Activated CD4-positive, alpha-beta memory T cell treated with anti-CD3 and anti-CD28 coated beads, Interleukin-2, amount 10 ng/mL, durations not matched to agents 7 days and 5 days (primary cell): ENCODE results near the gene STAB2. TPM values are rescaled to one million over a fixed set of nuclear protein-coding genes. Genes with fewer than 3 reads are reported as not detected.

Source experiments
- CTCF ChIA-PET: fragments of 350-600 bp; sonication (Branson Sonifier 250); formaldehyde crosslinking; loops from one replicate; lab custom pipeline; 2021; ENCODE audit warnings: antibody characterized with exemption, inconsistent platforms; lab: Charles Lee
- POLR2A ChIA-PET: fragments of 350-600 bp; sonication (Branson Sonifier 250); formaldehyde crosslinking; loops from one replicate; lab custom pipeline; 2021; ENCODE audit warnings: antibody characterized with exemption; lab: Charles Lee
- DNase-seq: peaks from one replicate; pipeline ENCODE4 v3.0.0-alpha.2; 2020
- H3K27ac Mint-ChIP-seq: one replicate; pipeline ENCODE4 v1.8.0; 2021; ENCODE audit warnings: mild to moderate bottlenecking, mixed read lengths
- H3K27me3 Mint-ChIP-seq: one replicate; pipeline ENCODE4 v1.8.0; 2021; ENCODE audit warnings: mixed read lengths
- H3K36me3 Mint-ChIP-seq: one replicate; pipeline ENCODE4 v1.8.0; 2021; ENCODE audit warnings: low read depth, mixed read lengths
- H3K4me1 Mint-ChIP-seq: one replicate; pipeline ENCODE4 v1.8.0; 2021; ENCODE audit warnings: mixed read lengths
- H3K4me3 Mint-ChIP-seq: one replicate; pipeline ENCODE4 v1.8.0; 2021; ENCODE audit warnings: mild to moderate bottlenecking, mixed read lengths
- H3K9me3 Mint-ChIP-seq: one replicate; pipeline ENCODE4 v1.8.0; 2021; ENCODE audit warnings: mixed read lengths
- total RNA-seq, 2 experiments: library from RNA; stranded (reverse); gene quantifications; one replicate each; pipeline ENCODE4 v1.2.3, GENCODE V29; 2021

Gene STAB2
- total RNA-seq, 2 experiments from 2014 or later = not detected

DNA sequence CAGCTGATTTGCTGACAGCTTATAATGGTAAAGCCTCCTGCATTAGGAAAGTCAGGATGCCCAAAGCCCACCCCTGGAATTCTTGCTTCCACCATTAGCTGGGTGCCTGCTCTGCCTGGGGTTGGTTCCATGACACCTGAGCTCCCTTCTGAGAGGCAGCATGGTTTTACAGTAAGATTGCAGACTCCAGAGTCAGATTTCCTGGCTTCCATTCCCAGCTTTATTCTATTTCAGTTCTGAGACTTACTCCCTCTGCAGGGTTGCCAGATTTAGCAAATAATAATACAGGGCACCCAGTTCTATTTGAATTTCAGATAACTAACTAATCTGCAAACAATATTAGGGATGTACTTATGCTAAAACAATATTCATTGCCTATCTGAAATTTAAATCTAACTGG is 12.2 kb downstream of the STAB2 start:
- Mint-ChIP-seq H3K27me3 (peaks cover 11% of the 10 kb centered on the region), H3K9me3 (no peaks in the 10 kb centered on the region), H3K36me3 (no peaks in the 10 kb centered on the region), H3K4me1 (no peaks in the 10 kb centered on the region), H3K4me3 (no peak overlapping the region), H3K27ac (no peak overlapping the region)
- POLR2A ChIA-PET = no interaction called here
- CTCF ChIA-PET = interaction anchor here (1.6 kb wide), 1 partner anchor 33 kb away, joined by 4 read pairs; no protein-coding TSS in a partner anchor
- no peak for DNase-seq

DNA sequence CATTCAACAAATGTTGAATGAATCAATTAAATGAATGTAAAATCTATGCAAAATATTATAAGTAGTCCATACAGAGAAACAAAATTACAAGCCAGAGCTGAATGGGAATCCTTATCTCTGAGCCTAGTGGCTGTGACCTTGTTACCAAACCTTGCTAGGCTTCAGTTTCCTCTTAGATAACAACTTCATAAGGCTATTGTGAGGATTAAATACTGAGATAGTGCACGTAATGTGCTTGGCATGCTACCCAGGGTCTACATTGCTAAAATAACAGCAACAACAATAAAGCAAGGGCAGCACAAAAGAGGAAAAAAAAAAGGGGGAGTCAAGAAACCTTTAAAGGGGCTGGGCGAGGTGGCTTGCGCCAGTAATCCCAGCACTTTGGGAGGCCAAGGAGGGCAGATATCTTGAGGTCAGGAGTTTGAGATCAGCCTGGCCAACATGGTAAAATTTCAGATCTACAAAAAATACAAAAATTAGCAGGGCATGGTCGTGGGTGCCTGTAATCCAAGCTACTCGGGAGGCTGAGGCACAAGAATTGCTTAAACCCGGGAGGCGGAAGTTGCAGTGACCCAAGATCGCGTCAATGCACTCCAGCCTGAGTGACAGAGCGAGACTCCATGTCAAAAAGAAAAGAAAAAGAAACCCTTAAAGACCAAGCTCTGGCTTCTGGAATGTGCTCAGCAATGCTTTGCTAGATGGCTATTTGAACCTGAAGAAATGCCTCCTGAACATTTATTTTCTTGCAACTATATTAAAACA is 14.1 kb downstream of the STAB2 start:
- Mint-ChIP-seq H3K27me3 (peaks cover 11% of the 10 kb centered on the region), H3K4me1 (no peaks in the 10 kb centered on the region), H3K4me3 (no peak overlapping the region), H3K27ac (no peak overlapping the region), H3K9me3 (no peaks in the 10 kb centered on the region), H3K36me3 (no peaks in the 10 kb centered on the region)
- no peak for DNase-seq
- ChIA-PET POLR2A (no interaction called here), CTCF (interaction anchor here (0.5 kb wide), 1 partner anchor 23 kb away, joined by 3 read pairs; no protein-coding TSS in a partner anchor)

DNA sequence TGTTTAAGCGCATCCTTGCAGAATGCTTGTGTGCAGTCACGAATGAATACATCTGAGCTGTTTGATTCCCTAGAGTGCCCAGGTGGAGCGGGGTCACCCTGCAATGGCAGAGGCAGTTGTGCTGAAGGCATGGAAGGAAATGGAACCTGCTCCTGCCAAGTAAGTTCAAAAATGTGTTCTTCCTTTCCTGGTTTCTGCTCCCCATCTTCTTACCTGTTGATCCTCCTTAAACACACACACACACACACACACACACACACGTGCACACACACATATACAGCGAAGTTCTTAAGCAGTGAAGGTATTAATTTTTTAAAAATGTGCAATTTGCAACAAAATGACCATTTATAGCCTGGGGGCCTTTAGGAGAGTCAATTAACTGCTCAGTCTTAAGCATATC is 33.3 kb downstream of the STAB2 start:
- no peak overlapping the region for H3K27ac Mint-ChIP-seq
- no peaks in the 10 kb centered on the region for H3K9me3 Mint-ChIP-seq
- CTCF ChIA-PET = no interaction called here
- H3K36me3 Mint-ChIP-seq = no peaks in the 10 kb centered on the region
- DNase-seq = no peak
- POLR2A ChIA-PET = no interaction called here
- no peak overlapping the region for H3K4me3 Mint-ChIP-seq
- H3K27me3 Mint-ChIP-seq = peaks cover 3% of the 10 kb centered on the region
- H3K4me1 Mint-ChIP-seq = no peaks in the 10 kb centered on the region

DNA sequence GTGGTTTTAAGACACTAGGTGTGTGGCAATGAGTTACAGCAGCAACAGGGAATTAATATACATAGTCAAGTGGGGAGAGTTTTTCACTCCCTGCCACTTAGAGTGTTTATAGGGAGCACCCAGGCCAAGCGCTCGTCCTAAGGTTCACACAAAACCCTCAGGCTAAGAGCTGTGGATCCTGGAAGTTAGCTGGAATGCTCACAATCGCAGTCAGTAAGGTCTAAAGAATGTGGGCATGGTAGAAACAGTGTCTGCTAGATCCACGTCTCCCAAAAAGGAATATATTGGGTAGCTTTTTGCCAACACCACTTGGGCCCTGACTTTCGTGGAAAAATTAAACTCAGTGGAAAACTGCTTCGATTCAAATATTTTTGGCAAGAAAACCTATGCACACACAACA is 36.6 kb downstream of the STAB2 start:
- CTCF ChIA-PET = interaction anchor here (0.7 kb wide), 1 partner anchor 9 kb away, joined by 3 read pairs; no protein-coding TSS in a partner anchor
- no peaks in the 10 kb centered on the region for H3K9me3 Mint-ChIP-seq
- POLR2A ChIA-PET = no interaction called here
- H3K27me3 Mint-ChIP-seq = no peaks in the 10 kb centered on the region
- H3K4me3 Mint-ChIP-seq = no peak overlapping the region
- no peak overlapping the region for H3K27ac Mint-ChIP-seq
- no peaks in the 10 kb centered on the region for H3K4me1 Mint-ChIP-seq
- H3K36me3 Mint-ChIP-seq = no peaks in the 10 kb centered on the region
- DNase-seq = no peak

DNA sequence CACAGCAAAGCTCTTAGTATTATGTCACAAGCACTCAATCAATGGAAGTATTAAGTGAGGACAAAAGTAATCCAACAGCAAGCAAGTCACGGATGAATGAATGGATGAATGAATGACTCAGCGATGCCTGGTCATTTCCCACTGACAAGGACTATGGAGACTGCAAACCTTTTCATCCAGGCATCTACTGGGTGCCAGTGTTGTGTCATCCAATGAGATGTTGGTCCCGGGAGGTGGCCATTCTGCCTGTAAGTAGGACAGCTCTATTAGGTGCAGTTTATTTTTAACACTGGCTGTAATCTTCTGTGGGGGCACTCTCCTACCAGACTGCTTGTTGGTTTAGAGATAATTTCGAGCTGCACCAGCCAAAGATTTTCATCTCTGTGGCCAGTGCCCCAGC is 39.4 kb downstream of the STAB2 start:
- Mint-ChIP-seq H3K27ac (no peak overlapping the region), H3K4me1 (no peaks in the 10 kb centered on the region), H3K27me3 (no peaks in the 10 kb centered on the region), H3K36me3 (no peaks in the 10 kb centered on the region), H3K4me3 (no peak overlapping the region), H3K9me3 (no peaks in the 10 kb centered on the region)
- ChIA-PET CTCF (no interaction called here), POLR2A (no interaction called here)
- no peak for DNase-seq

DNA sequence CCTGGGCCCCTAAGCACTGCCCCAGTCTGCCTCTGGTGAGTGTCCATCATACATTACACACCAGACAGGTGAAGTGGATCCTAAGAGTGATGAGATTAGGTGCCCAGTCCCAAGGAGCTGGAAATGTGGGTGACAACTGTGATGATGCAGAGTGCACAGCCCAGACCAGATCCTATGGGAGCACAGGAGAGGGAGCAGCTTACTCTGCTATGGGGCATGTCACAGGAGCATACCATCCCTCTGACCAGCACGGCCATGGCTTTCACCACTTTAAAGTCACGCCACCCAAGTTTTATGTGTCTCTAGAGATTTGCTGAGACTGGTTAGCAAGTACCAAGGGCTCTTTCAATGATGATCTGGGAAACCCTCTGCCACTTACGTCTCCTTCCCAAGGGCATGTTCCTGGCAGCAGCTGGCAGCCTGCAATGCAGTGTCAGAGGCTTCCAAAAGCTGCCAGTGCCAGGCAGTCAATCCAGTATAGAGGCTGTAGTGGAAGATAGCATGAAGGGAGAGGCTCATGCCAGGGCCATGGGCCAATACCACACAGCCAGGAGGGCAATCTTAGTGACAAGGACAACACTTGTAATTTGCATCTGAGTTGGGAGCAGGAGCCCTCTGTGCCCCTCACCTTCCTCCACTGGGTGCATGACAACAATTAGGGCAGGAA is 40.2 kb downstream of the STAB2 start:
- H3K36me3 Mint-ChIP-seq = no peaks in the 10 kb centered on the region
- H3K4me3 Mint-ChIP-seq = no peak overlapping the region
- CTCF ChIA-PET = no interaction called here
- POLR2A ChIA-PET = no interaction called here
- H3K4me1 Mint-ChIP-seq = no peaks in the 10 kb centered on the region
- H3K27ac Mint-ChIP-seq = no peak overlapping the region
- DNase-seq = no peak
- H3K9me3 Mint-ChIP-seq = no peaks in the 10 kb centered on the region
- H3K27me3 Mint-ChIP-seq = no peaks in the 10 kb centered on the region

DNA sequence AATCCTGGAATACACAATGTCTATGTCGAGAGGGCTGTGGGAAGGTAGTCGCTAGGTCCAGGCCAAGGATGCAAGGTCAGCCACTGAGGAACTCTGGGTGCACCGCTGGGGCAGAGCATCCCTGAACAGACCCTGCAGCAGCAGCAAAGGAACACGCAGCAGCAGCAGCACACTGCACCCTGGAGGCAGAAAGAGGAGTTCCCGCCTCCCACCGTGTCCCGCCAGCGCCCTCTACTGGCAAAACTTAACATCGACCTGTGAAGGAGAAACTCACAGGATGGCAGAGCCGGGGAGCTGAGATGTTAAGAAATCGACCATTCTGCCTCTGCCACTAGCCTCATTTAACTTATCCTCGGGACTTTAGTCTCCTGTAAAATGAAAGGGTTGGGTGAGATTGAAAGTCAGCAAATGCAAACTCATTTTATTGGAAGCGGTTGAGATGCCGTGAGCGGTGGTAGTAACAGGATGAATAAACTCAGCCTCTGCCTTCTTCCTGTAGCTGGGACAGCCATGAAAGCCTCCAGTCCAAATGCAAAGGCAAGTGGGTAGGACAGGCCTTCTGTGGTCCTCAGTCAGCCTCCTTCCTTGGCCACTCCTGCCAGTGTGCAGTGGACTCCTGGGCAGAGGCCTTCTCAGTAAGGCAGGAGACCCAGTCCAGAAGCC is 45.6 kb downstream of the STAB2 start:
- no peaks in the 10 kb centered on the region for H3K4me1 Mint-ChIP-seq
- no peaks in the 10 kb centered on the region for H3K36me3 Mint-ChIP-seq
- POLR2A ChIA-PET = no interaction called here
- no peaks in the 10 kb centered on the region for H3K27me3 Mint-ChIP-seq
- no peaks in the 10 kb centered on the region for H3K9me3 Mint-ChIP-seq
- H3K27ac Mint-ChIP-seq = no peak overlapping the region
- CTCF ChIA-PET = interaction anchor here (0.7 to 1.8 kb wide), 14 partner anchors 8 to 749 kb away, joined by 3 to 13 read pairs (median 3); no protein-coding TSS in a partner anchor
- DNase-seq = peak; percentile 76
- no peak overlapping the region for H3K4me3 Mint-ChIP-seq

DNA sequence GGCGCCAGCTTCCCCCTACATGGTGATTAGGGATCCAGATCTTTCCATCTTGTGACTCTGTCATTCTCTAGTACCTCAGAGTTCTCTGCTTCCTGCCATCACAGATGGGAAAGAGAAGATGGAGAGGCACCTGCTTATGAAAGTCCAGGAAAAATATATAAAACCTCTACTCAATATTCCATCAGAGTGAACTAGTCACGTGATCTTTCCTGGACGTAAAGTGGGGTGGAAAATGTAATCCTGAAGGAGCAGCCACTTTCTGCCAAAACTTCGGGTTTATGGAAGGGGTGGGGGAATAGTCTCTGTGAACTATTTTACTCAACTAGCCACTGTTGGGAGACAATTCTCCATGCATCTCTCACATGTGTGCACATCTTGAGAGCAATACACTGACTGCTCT is 47.7 kb downstream of the STAB2 start:
- Mint-ChIP-seq H3K27ac (no peak overlapping the region), H3K4me3 (no peak overlapping the region), H3K4me1 (no peaks in the 10 kb centered on the region), H3K36me3 (no peaks in the 10 kb centered on the region), H3K27me3 (peaks cover 6% of the 10 kb centered on the region), H3K9me3 (no peaks in the 10 kb centered on the region)
- no peak for DNase-seq
- ChIA-PET CTCF (no interaction called here), POLR2A (no interaction called here)

DNA sequence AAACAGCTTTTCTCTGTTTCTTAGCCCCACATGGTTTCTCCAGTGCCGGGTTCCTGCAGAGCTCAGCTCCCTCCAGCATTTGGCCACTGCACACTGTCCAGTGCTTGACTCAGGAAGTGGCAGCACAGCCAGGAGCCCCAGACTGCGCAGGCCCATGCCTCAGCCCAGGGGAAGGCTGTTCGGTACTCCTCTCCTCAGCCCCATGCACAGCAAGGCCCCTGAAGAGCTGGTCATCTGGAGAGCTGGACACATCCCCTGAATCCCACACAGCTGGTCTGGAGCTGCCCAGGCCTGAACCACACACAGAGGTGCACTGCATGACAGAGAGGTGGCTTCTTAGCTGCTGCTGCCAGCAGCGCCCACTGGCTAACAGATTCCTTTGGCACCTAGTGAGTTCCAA is 48.3 kb downstream of the STAB2 start:
- Mint-ChIP-seq H3K27ac (no peak overlapping the region), H3K27me3 (peaks cover 6% of the 10 kb centered on the region), H3K4me1 (no peaks in the 10 kb centered on the region), H3K9me3 (no peaks in the 10 kb centered on the region), H3K4me3 (no peak overlapping the region), H3K36me3 (no peaks in the 10 kb centered on the region)
- DNase-seq = no peak
- POLR2A ChIA-PET = no interaction called here
- CTCF ChIA-PET = no interaction called here

DNA sequence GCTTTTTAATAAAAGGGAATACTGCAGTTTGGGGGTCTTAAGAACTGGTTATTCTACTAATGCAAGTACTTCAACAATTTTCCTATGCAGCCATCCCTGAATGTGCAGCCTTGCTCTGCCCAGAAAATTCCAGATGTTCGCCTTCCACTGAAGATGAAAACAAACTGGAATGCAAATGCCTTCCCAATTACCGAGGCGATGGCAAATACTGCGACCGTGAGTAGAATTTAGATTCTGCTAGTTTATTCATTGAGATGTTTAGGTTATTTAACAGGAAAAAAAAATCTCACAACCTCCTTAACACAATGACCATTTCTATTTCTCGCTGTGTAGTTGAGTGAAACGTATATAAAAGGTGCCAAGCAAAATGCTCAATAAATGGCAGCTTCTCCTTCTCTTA is 49.9 kb downstream of the STAB2 start:
- H3K4me3 Mint-ChIP-seq = no peak overlapping the region

DNA sequence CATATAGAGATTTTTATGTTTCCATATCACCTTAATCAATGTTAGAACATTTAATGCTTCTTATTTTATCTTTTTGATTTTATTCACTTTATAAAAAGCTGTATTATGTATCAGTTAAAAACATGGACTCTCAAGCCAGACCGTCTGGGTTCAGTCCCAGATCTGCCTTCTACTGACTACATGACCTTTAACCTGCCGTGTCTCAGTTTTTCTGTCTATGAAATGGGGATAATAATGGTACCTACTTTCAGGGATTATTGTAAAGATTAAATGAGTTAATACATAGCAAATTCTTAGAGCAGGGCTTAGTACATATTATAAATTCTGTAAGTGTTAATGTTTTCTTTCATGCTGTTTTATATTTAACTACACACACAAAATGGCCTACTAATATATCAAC is 50.4 kb downstream of the STAB2 start:
- POLR2A ChIA-PET = no interaction called here
- Mint-ChIP-seq H3K9me3 (no peaks in the 10 kb centered on the region), H3K4me3 (no peak overlapping the region), H3K4me1 (no peaks in the 10 kb centered on the region), H3K36me3 (no peaks in the 10 kb centered on the region), H3K27me3 (peaks cover 6% of the 10 kb centered on the region), H3K27ac (no peak overlapping the region)
- CTCF ChIA-PET = no interaction called here
- DNase-seq = no peak

More for the DNA sequence above, 49.9 kb downstream of the STAB2 start:
- Mint-ChIP-seq H3K36me3 (no peaks in the 10 kb centered on the region), H3K27me3 (peaks cover 6% of the 10 kb centered on the region), H3K27ac (no peak overlapping the region), H3K4me1 (no peaks in the 10 kb centered on the region), H3K9me3 (no peaks in the 10 kb centered on the region)
- POLR2A ChIA-PET = no interaction called here
- CTCF ChIA-PET = no interaction called here
- DNase-seq = no peak

DNA sequence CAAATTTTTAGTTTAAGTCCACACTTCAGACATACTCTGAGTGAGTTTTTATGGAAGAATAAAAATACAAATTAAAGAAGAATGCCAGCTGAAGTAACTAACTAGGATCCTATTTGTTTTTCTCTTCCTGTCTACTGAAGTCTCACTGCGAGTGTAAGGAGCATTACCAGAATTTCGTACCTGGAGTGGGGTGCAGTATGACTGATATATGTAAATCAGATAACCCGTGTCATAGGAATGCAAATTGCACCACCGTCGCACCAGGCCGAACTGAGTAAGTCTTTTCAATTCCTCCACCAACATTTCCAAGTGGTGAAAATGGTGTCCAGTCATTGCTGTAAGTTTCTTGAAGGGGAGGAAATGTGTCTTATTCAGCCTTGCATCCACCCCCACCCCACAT is 52.9 kb downstream of the STAB2 start:
- no peak for DNase-seq
- H3K27ac Mint-ChIP-seq = no peak overlapping the region
- H3K9me3 Mint-ChIP-seq = no peaks in the 10 kb centered on the region
- H3K4me3 Mint-ChIP-seq = no peak overlapping the region
- peaks cover 6% of the 10 kb centered on the region for H3K27me3 Mint-ChIP-seq
- CTCF ChIA-PET = no interaction called here
- no peaks in the 10 kb centered on the region for H3K4me1 Mint-ChIP-seq
- POLR2A ChIA-PET = no interaction called here
- H3K36me3 Mint-ChIP-seq = no peaks in the 10 kb centered on the region

DNA sequence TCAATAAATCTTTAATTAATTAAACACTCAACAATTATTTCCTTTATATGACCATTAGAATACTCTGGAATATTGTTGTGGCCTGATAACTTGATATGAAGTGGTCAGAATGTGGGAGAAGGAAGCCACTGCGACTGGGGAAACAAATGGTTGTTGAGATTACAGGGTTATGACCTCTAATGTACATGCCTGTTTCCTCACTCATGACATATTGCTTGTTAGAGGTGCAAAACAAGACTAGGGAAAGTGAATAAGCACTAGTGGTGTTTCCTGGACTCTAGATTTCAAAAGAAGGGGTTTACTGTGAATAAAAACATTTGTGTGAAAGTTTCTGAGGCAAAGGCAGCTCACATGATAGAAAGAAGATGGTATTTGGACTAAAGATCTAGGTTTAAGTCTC is 53.3 kb downstream of the STAB2 start:
- ChIA-PET POLR2A (no interaction called here), CTCF (interaction anchor here (1.2 kb wide), 1 partner anchor 8 kb away, joined by 8 read pairs; no protein-coding TSS in a partner anchor)
- Mint-ChIP-seq H3K36me3 (no peaks in the 10 kb centered on the region), H3K4me1 (no peaks in the 10 kb centered on the region), H3K9me3 (no peaks in the 10 kb centered on the region), H3K27ac (no peak overlapping the region), H3K4me3 (no peak overlapping the region), H3K27me3 (peaks cover 6% of the 10 kb centered on the region)
- no peak for DNase-seq
